Prostate gland (tissue), 2 donors: Measurements from ENCODE around the gene TLE5. TPM values are rescaled to one million over a fixed set of nuclear protein-coding genes. Genes with fewer than 3 reads are reported as not detected.
A peak's percentile ranks its signal among the peaks of the same experiment; 100 is the strongest.

Experiments used
- DNase-seq: peaks from one replicate; pipeline ENCODE4 v3.0.0-alpha.2; 2019; ENCODE audit warnings: low spot score
- H3K27ac ChIP-seq, 2 donors: fragments of 200-600 bp; sonication (generic); 2 replicates each; pipeline ENCODE4 v1.5.1; 2017 to 2019
- H3K27me3 ChIP-seq: fragments of 200-600 bp; sonication (generic); replicated peaks from 2 replicates; pipeline ENCODE4 v1.5.1; 2019; ENCODE audit not compliant: insufficient read depth
- H3K36me3 ChIP-seq, 2 donors: fragments of 200-600 bp; sonication (generic); 1 replicate in 1 of 2; 2 replicates in 1 of 2; pipeline versions ENCODE4 v1.5.1 to v1.8.1; 2017 to 2019
- H3K4me1 ChIP-seq: fragments of 200-600 bp; sonication (generic); replicated peaks from 2 replicates; pipeline ENCODE4 v1.5.1; 2019
- H3K4me3 ChIP-seq, 2 donors: fragments of 200-600 bp; sonication (generic); 2 replicates each; pipeline ENCODE4 v1.5.1; 2017 to 2019
- H3K9me3 ChIP-seq: fragments of 200-600 bp; sonication (generic); 2 replicates; pipeline ENCODE4 v1.5.1; 2017
- POLR2A ChIP-seq: fragments of 450-650 bp; IDR thresholded peaks from one replicate; pipeline ENCODE4 v1.6.1; 2016; ENCODE audit warnings: antibody characterized with exemption, mild to moderate bottlenecking
- POLR2AphosphoS5 ChIP-seq: sonication (generic); formaldehyde crosslinking; IDR thresholded peaks from one replicate; pipeline ENCODE4 v1.6.1; 2017; ENCODE audit warnings: antibody characterized with exemption
- WGBS: methylation state at CpG from one replicate; pipeline ENCODE4 v1.1.5; 2018; 5-methylcytosine and 5-hydroxymethylcytosine counted together
- intact Hi-C: fragments of 100-400 bp; cut with DNase I; formaldehyde crosslinking; loops from one replicate; pipeline ENCODE4 v1.14.2; 2022
- total RNA-seq, 2 donors: library from RNA; depleted of rRNA; stranded (reverse); fragments of >200 nt; gene quantifications; one replicate each; pipeline ENCODE4 v1.1.0, GENCODE V29; 2016
- TF ChIP-seq, protein P1 (sequence below), 4 experiments: fragments of 200-600 bp in 2 of 4; fragments of 450-650 bp in 2 of 4; sonication (generic) in 2 of 4; IDR thresholded peaks; 1 replicate in 3 of 4; 2 replicates in 1 of 4; pipeline ENCODE4 v1.5.1; 2016 to 2019; ENCODE audit warnings: antibody characterized with exemption in 4 of 4, mild to moderate bottlenecking in 2 of 4, moderate library complexity in 2 of 4

Gene TLE5
- total RNA-seq, 2 donors from 2014 or later = 546 to 767 TPM

DNA sequence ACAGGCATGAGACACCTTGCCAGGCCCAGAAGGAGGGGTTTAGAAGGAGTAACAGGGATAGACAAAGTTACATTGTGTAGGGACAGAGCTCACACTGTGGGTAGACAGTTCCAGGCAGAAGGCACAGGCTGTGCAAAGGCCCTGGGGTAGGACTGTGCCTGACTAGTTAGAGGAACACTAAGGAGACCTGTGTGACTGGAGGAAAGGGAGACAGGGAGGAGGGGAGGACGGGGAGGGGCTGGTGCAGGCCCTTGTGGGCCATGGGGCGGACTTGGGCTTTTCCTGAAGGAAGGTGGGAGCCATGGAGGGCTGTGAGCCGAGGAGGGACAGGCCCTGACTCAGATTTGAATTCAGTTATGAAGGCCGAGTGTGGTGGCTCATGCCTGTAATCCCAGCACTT, 17.3 kb upstream of the TLE5 start:
- no peak for DNase-seq
- H3K4me3 ChIP-seq = no peak overlapping the region
- TF ChIP-seq, protein P1, sequence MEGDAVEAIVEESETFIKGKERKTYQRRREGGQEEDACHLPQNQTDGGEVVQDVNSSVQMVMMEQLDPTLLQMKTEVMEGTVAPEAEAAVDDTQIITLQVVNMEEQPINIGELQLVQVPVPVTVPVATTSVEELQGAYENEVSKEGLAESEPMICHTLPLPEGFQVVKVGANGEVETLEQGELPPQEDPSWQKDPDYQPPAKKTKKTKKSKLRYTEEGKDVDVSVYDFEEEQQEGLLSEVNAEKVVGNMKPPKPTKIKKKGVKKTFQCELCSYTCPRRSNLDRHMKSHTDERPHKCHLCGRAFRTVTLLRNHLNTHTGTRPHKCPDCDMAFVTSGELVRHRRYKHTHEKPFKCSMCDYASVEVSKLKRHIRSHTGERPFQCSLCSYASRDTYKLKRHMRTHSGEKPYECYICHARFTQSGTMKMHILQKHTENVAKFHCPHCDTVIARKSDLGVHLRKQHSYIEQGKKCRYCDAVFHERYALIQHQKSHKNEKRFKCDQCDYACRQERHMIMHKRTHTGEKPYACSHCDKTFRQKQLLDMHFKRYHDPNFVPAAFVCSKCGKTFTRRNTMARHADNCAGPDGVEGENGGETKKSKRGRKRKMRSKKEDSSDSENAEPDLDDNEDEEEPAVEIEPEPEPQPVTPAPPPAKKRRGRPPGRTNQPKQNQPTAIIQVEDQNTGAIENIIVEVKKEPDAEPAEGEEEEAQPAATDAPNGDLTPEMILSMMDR (IDR thresholded peaks at IDR 0.05) = no peak
- TF ChIP-seq POLR2A (no peak), POLR2AphosphoS5 (no peak)
- intact Hi-C loops = loop anchor here (5.0 kb wide), 1 partner anchor 83 kb away; no protein-coding TSS in a partner anchor
- H3K9me3 ChIP-seq = no peaks in the 10 kb centered on the region
- H3K4me1 ChIP-seq = no peaks in the 10 kb centered on the region
- H3K36me3 ChIP-seq = no peaks in the 10 kb centered on the region
- WGBS = 81% methylated on average over 4 of the region's 4 CpGs
- no peaks in the 10 kb centered on the region for H3K27me3 ChIP-seq
- H3K27ac ChIP-seq = peak overlapping the region; percentile 35 to 60

DNA sequence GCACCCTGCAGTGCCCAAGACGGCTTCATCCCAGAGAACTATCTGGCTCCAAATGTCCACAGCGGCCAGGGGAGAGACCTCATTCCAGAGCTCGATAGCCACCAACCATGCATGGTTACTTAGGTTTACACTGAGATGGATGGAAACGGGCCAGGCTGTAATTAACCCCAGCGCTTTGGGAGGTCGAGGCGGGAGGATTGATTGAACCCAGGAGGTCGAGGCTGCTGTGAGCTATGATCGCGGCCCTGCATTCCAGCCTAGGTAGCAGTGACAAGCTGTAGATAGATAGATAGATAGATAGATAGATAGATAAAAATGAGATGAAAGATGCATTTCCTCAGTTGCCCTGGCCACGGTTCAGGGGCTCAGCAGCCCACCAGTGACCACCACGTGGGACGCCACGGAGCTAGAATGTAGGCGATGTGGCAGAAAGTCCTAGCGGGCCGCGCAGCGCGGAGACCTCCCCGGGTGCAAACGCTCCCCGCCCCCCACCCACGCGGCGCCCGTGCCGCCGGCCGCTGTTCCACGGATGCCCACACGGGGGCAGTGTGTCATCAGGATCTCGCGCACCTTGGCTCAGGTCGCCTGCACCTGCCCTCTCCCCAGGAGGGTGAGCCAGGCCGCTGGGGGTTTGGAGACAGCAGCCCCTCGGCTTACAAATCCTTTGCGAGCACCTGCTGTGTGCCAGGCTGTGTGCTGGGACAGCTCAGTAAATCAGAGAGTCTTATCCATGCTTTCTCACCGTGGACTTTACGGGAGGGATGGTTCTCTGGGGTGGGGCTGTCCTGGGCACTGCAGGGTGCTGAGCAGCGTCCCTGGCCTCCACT, 13.5 kb upstream of the TLE5 start:
- H3K4me3 ChIP-seq = no peak overlapping the region
- H3K27ac ChIP-seq = no peak overlapping the region
- no peak for DNase-seq
- H3K27me3 ChIP-seq = no peaks in the 10 kb centered on the region
- no peaks in the 10 kb centered on the region for H3K9me3 ChIP-seq
- TF ChIP-seq POLR2AphosphoS5 (peak; percentile 34), POLR2A (no peak)
- TF ChIP-seq, protein P1 (IDR thresholded peaks at IDR 0.05) = peak; percentile 80 to 96 (median 90)
- 12% methylated on average over 41 of the region's 41 CpGs for WGBS
- no peaks in the 10 kb centered on the region for H3K4me1 ChIP-seq
- intact Hi-C loops = loop anchor here (2.0 to 5.0 kb wide), 2 partner anchors 29 to 86 kb away; no protein-coding TSS in a partner anchor
- no peaks in the 10 kb centered on the region for H3K36me3 ChIP-seq

DNA sequence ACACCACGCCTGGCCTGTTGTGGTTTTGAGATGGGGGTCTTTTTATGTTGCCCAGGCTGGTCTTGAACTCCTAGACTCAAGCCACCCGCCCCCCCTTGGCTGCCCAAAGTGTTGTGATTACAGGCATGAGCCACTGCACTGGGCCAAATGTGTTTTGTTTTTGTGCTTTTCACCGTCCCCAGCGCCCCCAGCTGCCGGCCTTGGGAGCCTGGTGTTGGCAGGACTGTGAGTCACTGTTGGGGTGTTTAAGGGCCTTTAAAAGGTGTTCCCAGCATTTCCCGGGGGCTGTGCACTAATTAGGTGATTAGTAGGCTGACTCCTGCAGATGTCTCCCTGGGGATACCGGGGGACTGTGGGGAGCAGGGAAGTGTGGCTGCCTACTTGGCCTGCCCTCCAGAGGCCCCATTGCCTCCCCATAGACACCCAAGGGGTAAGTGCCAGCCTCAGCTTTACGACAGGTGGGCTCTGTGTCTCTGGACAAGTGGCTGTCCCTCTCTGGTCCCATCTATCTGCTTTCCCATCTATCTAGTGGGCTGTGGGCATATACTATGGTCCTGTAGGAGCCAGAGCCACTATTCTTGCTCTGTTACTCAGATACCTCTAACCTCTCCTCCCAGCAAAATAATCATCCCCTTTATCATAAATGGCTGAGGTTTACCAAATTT, 11.8 kb upstream of the TLE5 start:
- WGBS = 53% methylated on average over 8 of the region's 8 CpGs
- intact Hi-C loops = loop anchor here (2.0 kb wide), 1 partner anchor 31 kb away; no protein-coding TSS in a partner anchor
- TF ChIP-seq, protein P1 (IDR thresholded peaks at IDR 0.05) = peak in 1 of 4 experiments; percentile 9
- TF ChIP-seq POLR2AphosphoS5 = no peak
- DNase-seq = no peak
- H3K4me1 ChIP-seq = no peaks in the 10 kb centered on the region
- no peaks in the 10 kb centered on the region for H3K36me3 ChIP-seq
- no peaks in the 10 kb centered on the region for H3K9me3 ChIP-seq
- H3K27me3 ChIP-seq = no peaks in the 10 kb centered on the region
- no peak overlapping the region for H3K27ac ChIP-seq
- no peak overlapping the region for H3K4me3 ChIP-seq

DNA sequence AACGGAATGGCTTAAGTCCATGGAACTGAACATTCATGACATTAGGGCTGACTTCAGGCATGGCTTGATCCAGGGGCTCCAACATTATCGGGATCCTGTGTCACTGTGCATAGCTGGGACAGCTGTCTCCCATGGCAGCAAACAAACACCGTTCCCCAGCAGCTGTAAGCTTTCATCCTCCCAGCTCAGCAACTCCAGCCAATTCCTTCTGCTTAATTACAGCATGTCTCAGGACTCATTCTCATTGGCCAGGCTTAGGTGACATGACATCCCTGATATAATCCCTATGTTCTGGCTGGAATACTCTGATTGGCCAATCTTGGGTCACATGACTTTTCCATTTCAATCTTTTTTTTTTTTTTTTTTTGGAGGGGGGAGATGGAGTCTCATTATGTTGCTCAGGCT, 10.9 kb upstream of the TLE5 start:
- H3K9me3 ChIP-seq = no peaks in the 10 kb centered on the region
- H3K4me3 ChIP-seq = no peak overlapping the region
- H3K27ac ChIP-seq = no peak overlapping the region
- intact Hi-C loops = no loop called here
- no peaks in the 10 kb centered on the region for H3K36me3 ChIP-seq
- DNase-seq = no peak
- 33% methylated on average over 3 of the region's 3 CpGs for WGBS
- TF ChIP-seq POLR2AphosphoS5 = peak; percentile 26
- TF ChIP-seq POLR2A = no peak
- no peaks in the 10 kb centered on the region for H3K27me3 ChIP-seq
- no peaks in the 10 kb centered on the region for H3K4me1 ChIP-seq

DNA sequence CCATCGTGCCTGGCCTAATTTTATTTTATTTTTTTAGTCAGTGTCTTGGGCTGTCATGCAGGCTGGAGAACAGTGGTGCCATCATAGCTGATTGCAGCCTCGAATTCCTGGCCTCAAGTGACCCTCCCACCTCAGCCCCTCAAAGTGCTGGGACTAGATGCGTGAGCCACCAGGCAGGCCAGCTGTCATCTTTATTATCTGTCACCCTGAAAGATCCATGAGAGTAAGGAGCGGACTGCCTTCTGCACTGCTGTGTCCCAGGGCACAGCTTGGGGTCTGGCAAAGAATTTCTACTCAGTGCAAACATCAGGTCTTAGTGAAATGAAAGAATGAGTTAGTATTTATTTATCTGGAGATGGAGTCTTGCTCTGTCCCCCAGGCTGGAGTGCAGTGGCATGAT, 9.5 kb upstream of the TLE5 start:
- intact Hi-C loops = no loop called here
- H3K9me3 ChIP-seq = no peaks in the 10 kb centered on the region
- no peaks in the 10 kb centered on the region for H3K4me1 ChIP-seq
- H3K27ac ChIP-seq = no peak overlapping the region
- no peak overlapping the region for H3K4me3 ChIP-seq
- TF ChIP-seq, protein P1 (IDR thresholded peaks at IDR 0.05) = no peak
- TF ChIP-seq POLR2A = no peak
- WGBS = 62% methylated on average over 4 of the region's 4 CpGs
- DNase-seq = no peak
- H3K27me3 ChIP-seq = no peaks in the 10 kb centered on the region
- H3K36me3 ChIP-seq = no peaks in the 10 kb centered on the region
